Cardiac septum (tissue), 1 donor: Measurements from ENCODE around the gene AHNAK2. TPM values are rescaled to one million over a fixed set of nuclear protein-coding genes. Genes with fewer than 3 reads are reported as not detected.

ENCODE experiments used
- DNase-seq: peaks from one replicate; pipeline ENCODE4 v3.0.0-alpha.2; 2020; ENCODE audit warnings: low spot score
- intact Hi-C: fragments of 100-400 bp; cut with DNase I; formaldehyde crosslinking; loops from one replicate; pipeline ENCODE4 v1.14.0; 2022
- total RNA-seq: library from RNA; stranded (reverse); fragmentation: NEBNext Ultra II Directional; extraction: Animal tissue kit (Norgen Biotek cat#: 25700); gene quantifications from one replicate; pipeline ENCODE4 v1.2.1, GENCODE V29; 2021
- donor health status: DM: no; HTN: no; CAD: no.

AHNAK2 gene
- total RNA-seq, 1 donor from 2014 or later = 4.6 TPM

GRCh38 chr14:105013150-105013785, 35.1 kb upstream of the AHNAK2 start:
- intact Hi-C loops = no loop called here
- no peak for DNase-seq

- intact Hi-C loops = no loop called here
- DNase-seq = no peak
These were observed 34.2 kb upstream of the AHNAK2 start for GRCh38 chr14:105012171-105012985.

GRCh38 chr14:105011312-105011990, 33.3 kb upstream of the AHNAK2 start:
- no peak for DNase-seq
- intact Hi-C loops = no loop called here

GRCh38 chr14:105010891-105011291, 32.7 kb upstream of the AHNAK2 start:
- DNase-seq = no peak

GRCh38 chr14:105010106-105010505, 31.9 kb upstream of the AHNAK2 start:
- no peak for DNase-seq
- intact Hi-C loops = no loop called here

More at GRCh38 chr14:105010891-105011291, 32.7 kb upstream of the AHNAK2 start:
- intact Hi-C loops = no loop called here

- no peak for DNase-seq
- intact Hi-C loops = no loop called here
These were observed 29.6 kb upstream of the AHNAK2 start for GRCh38 chr14:105007593-105008264.

GRCh38 chr14:105006831-105007592, 28.8 kb upstream of the AHNAK2 start:
- DNase-seq = no peak
- intact Hi-C loops = no loop called here

- intact Hi-C loops = no loop called here
These were observed 28.0 kb upstream of the AHNAK2 start for GRCh38 chr14:105005929-105006830.

GRCh38 chr14:105005329-105005928, 27.3 kb upstream of the AHNAK2 start:
- intact Hi-C loops = no loop called here
- no peak for DNase-seq

More at GRCh38 chr14:105005929-105006830, 28.0 kb upstream of the AHNAK2 start:
- DNase-seq = no peak

- intact Hi-C loops = no loop called here
- DNase-seq = no peak
These were observed 21.2 kb upstream of the AHNAK2 start for GRCh38 chr14:104999361-104999760.

GRCh38 chr14:104998801-104999200, 20.6 kb upstream of the AHNAK2 start:
- intact Hi-C loops = no loop called here
- DNase-seq = no peak

- intact Hi-C loops = no loop called here
- DNase-seq = no peak
These were observed 18.3 kb upstream of the AHNAK2 start for GRCh38 chr14:104996483-104996882.

- DNase-seq = no peak
- intact Hi-C loops = no loop called here
These were observed 17.9 kb upstream of the AHNAK2 start for GRCh38 chr14:104996032-104996431.

GRCh38 chr14:104994978-104995377, 16.8 kb upstream of the AHNAK2 start:
- intact Hi-C loops = no loop called here
- no peak for DNase-seq

- intact Hi-C loops = no loop called here
- DNase-seq = no peak
These were observed 15.8 kb upstream of the AHNAK2 start for GRCh38 chr14:104993808-104994591.

GRCh38 chr14:104993306-104993705, 15.1 kb upstream of the AHNAK2 start:
- intact Hi-C loops = no loop called here
- no peak for DNase-seq

GRCh38 chr14:104992501-104992900, 14.3 kb upstream of the AHNAK2 start:
- intact Hi-C loops = no loop called here
- DNase-seq = no peak
